HG03097 (cell line): Measurements from ENCODE around the gene ARAF.
"Not testable (repeated sequence)": the region's sequence is repeated elsewhere in the genome, so short reads cannot be mapped to it uniquely, and the experiment has no call there.

Experiments used
- ATAC-seq: cut with Tn5 transposase; IDR thresholded peaks from one replicate; pipeline ENCODE4 v1.9.1; 2021; ENCODE audit not compliant: unreplicated experiment, low FRiP score

The ARAF gene

DNA sequence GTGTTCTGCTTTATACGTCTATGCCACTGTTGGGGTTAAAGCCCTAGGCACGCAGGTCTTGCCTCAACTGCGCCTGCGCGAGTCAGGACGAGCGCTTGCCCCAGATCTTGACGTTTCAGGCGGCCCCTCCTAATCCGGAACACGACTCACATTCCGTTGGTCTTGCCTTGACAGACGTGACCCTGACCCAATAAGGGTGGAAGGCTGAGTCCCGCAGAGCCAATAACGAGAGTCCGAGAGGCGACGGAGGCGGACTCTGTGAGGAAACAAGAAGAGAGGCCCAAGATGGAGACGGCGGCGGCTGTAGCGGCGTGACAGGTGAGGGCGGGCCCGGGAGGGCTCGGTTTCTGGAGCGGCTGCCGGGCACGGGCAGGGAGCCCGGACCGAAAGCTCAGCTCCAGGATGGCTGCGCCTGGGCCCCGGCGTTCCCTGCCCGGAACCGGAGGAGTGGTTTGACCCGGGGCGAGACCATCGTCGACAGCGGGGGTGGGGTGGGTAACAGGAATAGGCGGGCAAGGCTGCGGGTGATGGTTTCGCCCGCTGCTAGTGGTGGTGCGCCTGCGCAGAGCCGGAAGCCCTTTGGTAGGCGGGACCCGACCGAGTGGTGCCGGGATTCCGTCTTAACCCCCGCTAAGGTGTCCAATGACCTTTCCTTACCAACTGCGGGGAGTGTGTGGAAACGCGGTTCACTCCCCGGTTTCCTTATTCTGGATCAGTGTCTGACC is at the start of gene ARAF:
Gene ARAF, plus strand, starts transcription at position 272 of the 725 bp plus-strand sequence. CDS start 1,763 bp downstream, outside the sequence.
- peak; percentile 77 for ATAC-seq

DNA sequence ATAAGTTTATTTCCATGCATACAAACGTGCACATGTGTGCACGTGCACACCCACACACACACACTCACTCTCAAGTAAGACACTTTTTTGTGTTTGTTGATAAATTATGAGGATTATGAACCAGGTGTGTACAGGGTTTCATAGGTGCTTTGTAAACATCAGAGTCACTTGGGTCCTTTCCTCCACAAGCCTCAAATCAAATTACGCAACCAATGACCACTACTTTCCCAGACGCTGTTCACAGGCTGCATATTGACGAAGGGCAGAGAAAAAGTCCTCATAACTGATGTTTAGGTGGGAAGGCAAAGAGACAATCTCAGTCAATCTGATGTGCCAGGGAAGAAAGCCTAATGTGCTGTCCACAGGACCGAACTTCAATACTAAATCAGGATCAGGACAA is 48.6 kb upstream of the ARAF start:
- not testable (repeated sequence) for ATAC-seq

DNA sequence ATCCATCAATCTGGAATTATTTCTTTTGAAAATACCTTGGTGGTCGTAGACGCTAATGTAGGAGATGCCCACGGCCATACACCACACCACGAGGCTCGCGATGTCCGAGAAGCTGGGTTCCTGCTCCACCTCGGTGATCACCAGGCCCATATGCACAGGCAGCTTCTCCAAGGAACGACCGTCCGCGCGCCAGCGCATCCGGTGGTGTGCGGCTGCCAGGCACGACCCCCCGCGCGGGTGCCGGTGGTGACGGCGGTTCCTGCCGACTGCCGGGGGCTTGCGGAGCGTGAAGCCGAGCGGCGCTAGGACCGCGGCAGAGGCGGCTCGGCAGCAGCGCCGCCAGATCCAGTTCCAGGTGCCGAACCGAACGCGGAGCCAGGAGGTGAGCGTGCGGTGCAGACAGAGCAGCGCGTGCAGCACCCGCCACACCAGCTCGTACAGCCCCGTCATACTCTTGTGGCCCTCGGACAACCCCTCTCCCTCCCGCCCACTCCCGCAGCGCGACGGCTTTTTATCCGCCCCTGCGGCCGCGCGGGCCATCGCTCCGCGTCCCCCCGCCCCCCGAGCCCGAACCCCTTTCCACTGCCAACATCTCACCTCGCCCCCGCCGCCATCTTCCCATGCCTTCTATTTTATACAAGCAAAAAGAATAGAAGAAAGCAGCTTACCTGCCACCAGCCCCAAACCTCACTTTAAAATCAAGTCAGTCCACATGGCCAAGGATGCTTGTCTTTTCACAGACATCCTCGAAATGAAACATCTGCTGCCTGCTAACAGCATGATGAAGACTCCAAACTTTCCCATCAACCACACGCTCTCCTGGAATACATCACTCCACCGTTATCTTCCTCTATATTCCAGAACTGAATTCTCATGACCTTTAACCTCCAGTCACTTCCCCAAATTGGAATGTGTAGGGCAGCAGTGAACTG is 47.7 kb upstream of the ARAF start:
- ATAC-seq = not testable (repeated sequence)

DNA sequence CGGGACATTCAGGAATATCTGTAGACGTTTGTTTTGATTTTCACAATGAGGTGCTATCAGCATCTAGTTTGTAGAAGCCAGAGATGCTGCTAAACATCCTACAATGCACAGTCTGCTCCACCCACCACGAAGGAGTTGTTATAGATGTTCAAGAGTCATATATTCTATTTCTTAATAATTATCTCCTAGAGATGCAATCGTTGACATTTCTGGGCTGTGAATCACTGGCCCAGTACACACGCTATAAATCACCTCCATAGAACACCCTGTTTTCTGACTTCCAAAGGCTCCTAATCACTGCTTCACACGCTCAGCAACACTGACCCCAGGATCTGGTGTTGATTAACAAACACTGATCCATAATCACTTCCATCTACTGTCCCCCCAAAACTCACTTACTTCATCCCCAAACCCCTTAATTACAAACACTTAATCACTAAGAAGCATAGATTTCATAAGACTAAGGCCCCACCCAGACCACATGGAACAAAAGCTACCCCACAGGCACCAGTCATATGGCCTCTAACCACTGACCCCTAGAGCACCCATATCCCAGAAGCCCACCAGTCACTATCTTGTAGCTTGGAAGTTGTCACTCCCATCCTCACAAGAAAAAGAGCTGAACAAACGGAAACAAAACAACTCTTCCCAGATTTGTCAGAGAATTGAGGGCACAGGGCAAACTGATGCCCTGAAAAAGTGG is 46.3 kb upstream of the ARAF start:
- no peak for ATAC-seq

DNA sequence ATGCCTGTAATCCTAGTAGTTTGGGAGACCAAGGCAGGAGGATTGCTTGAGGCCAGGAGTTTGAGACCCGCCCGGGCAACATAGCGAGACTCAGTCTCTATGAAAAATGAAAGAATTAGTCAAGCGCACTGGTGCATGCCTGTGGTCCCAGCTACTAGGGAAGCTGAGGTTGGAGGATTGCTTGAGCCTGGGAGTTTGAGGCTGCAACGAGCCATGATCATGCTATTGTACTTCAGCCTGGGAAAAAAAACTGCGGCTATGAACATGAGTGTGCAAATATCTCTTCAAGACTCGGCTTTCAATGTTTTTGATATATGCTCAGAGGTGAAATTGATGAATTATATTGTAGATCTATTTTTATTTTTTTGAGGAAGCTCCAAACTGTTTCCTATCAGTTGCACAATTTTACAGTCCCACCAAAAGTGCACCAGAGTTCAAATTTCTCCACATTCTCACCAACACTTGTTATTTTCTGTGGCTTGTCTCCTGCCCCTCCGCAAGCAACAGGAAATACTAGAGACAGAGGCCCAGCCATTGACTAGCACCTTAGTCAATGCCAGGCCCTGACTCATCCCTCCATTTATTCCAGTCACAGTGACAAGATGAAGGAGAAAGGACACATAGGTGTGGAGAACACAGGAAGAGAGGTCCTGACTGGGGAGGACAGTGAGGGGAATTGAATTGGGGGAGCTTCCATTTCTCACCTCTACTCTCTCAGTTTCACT is 44.9 kb upstream of the ARAF start:
- no peak for ATAC-seq

DNA sequence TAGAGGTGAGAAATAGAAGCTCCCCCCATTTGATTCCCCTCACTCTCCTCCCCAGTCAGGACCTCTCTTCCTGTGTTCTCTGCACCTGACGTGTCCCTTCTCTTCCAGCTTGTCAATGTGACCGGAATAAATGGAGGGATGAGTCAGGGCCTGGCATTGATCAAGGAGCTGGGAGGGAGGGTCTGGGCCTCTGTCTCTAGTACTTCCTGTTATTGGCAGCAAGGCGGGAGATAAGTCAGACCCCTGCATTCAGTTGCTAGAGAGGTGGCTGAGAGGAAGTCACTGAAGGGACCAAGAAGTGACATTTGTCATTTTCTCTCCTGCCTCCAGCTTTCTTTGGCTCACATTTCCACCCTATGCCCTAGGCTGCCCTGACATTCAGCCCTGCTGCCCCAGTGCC is 42.9 kb upstream of the ARAF start:
- no peak for ATAC-seq

DNA sequence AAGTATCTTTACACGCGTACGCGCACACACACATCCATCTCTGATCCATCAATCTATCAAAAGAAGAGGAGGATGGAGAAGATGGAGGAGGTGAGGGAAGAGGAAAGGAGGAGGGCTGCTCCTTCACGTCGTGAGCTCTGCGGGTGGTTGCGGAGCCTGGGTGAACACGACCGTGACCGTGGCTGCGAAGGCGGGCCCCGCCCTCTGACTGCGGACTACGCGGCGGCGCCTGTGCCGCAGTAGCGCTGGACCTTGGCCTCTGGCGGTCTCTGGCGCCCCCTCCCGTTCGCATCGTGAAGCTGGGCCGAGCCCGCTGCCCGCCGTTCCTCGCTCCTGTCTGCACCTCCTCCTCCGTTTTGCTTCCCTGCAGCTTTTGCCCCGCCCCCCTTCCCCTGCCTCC is 37.7 kb upstream of the ARAF start:
- peak; percentile 87 for ATAC-seq

DNA sequence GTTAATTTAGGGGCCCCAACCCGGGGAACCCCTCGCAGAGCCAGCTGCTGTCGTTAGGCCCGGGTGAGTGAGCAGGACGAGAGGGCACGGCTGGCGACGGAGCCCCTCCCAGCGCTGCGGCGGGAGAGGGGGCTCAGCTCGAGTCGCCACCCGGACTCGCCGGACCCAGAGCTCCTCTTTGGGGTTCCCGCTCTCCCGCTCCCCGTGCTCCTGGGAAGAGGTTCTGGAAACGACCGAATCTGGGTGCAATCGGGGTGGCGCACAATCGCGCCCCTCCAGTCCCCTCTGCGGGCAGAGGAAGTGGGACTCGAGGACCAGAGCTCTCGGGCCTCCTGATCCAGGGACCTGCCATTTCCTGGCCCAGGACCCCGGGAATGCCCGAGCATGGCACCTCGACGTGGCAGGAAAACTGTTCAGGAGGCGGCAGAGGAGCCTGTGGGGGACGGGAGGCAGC is 37.3 kb upstream of the ARAF start:
- no peak for ATAC-seq

DNA sequence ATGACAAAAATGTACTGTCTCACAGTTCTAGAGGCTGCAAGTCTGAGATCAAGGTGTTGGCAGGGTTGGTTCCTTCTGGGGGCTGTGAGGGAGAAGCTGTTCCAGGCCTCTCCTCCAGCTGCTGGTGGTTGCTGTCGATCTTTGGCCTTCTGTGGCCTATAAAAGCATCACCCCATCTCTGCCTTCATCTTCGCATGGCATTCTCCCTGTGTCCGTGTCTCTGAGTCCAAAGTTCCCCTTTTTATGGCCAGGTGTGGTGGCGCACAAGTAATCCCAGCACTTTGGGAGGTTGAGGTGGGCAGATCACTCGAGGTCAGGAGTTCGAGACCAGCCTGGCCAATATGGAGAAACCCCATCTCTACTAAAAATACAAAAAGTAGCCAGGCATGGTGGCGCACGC is 31.5 kb upstream of the ARAF start:
- ATAC-seq = no peak

DNA sequence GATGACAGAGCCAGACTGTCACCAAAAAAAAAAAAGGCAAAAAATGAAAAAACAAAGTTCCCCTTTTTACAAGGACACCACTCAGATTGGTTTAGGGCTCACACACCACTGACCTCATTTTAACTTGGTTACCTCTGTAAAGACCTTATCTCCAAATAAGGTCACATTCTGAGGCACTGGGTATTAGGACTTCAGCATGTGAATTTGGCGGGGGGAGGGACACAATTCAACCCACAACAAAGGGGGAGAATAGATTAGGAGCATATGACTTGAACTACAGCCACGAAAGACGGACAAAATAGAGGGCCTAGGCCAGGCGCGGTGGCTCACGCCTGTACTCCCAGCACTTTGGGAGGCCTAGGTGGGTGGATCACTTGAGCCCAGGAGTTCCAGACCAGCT is 31.0 kb upstream of the ARAF start:
- no peak for ATAC-seq

DNA sequence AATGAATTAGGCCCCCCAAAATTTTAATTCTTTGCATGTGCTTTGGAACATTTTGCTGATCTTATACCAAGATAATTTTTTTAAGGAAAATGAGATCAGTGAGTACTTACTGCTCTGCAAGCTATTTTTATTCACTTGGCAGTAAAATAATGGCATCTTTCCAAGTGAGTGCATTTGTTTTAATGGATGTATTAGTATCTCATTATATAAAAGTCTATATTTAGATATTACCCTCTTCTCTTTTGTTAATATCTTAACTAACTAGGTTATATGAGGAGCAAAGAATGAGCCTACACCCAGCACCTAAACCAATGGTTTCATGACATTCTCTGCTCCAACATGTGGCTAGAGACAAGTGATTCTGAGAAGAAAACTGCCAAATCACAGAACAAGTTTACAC is 21.1 kb upstream of the ARAF start:
- ATAC-seq = no peak

DNA sequence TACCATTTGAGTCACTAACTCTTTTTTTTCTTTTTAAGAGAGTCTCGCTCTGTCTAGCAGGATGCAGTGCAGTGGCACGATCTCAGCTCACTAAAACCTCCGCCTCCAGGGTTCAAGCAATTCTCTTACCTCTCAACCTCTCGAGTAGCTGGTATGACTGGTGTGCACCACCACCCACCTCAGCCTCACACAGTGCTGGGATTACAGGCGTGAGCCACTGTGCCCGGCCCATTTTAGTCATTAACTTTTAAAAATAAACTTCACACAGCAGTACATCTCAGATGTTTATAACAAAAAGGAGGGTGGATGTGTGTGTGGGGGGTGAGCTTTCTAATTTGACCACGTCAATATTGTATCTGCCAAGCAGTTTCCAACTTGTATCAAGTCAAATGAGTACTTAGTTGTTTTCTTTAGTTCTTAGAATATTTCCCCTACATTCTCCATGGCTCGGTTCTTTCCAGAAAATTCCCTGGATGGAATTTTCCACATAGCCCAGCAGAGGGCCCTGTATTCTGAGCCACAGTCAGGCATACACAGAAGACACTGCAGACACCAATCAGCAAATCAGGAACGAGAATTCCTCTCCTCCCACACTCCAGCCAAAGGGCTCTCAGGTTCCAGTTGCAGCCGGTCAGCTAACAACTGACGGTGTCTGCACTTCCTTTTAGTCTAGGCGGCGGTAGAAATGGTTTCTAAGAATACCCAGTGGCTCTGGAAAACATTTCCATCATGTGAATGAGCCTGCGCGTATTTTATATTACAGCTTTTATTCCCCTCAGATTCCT is 20.1 kb upstream of the ARAF start:
- ATAC-seq = no peak

DNA sequence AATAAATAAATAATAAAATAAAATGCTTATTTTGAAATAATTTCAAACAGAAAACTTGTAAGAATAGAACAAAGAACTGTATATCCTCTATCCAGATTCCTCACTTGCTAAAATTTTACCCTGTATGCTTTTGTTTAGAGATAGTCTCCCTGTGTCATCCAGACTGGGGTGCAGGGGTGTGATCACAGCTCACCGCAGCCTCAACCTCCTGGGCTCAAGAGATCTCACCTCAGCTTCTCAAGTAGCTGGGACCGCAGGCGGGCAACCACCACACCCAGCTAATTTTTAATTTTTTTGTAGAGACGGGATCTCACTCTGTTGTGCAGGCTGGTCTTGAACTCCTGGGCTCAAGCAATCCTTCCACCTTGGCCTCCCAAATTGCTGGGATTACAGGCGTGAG is 17.5 kb upstream of the ARAF start:
- no peak for ATAC-seq

DNA sequence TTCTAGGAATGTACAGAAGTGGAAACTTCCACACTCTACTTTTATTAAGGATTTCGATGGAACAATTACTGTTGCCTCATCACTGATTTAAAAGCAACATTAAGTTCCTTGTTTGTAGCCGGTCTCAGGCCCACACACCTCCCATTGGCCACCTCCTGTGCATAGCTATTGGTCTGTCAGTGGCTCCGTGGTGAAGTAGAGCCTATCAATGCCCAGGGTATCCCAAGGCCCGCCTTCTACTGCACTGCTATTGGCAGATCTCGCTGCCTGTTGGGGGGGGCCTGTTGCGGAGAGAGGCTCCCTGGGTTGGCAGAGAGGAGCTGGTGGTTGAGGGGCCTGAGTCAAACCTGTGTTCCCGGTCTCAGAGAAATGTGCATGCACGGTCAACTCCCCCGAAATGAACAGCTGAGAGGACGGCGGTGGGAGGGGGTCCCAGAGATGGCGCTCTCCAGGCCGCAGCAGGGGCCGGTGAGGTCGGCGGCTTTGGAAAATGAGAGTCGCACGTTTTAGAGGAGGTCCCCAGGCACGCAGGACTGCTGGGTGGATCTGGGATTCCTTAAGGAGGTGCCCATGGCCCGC is 4.9 kb upstream of the ARAF start:
- peak; percentile 76 for ATAC-seq

DNA sequence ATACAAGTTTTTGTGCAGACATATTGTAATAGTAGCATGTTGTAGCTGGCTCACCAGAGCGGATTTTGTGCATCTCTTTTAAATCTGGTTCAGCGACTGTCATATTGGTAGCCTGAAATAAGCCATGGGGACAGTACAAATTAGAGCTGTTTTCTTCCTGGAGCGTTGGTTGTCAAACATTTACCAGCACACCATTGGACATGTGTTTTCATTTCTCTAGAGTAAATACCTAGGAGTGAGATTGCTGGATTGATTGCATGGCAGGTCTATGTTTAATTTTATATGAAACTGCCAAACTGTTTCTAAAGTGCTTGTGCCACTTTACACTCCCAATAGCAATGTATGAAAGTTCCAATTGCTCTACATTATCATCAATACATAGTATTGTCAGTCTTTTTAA is 2.6 kb upstream of the ARAF start:
- ATAC-seq = no peak

DNA sequence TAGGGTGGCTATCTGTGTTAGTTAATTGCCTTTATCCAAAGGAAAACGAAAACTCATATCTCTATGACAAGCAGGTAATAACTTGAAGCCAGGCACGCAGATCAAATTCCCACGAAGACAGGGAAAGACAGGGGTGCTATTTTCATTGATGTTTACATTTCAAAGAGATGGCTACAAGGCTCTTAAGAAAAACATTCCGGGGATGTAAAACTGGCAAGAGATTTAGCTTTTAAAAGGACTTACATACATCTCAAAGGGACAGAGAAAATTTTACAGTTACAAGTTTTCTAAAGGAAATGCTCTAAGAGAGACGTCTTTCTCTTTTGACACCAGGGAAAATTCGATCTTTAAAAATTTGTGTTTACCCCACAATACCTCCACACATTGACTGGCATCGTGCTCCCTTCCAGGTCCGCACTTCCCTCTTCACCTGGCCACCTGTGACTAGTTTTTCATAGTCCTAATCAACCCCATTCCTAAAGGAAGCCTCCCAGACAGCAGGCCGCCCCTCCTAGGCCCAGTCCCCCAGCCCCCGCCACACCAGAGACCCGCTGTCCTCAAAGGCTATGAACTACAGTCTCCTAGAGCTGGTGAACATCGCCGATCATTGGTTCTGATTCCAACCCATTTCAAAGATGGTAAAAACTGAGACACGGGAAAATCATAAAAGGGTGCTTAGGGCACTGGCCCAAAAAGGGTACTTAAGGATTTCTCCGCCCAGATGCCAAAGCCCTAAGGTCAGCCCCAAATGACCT is 649 bp upstream of the ARAF start:
- peak; percentile 1 for ATAC-seq

DNA sequence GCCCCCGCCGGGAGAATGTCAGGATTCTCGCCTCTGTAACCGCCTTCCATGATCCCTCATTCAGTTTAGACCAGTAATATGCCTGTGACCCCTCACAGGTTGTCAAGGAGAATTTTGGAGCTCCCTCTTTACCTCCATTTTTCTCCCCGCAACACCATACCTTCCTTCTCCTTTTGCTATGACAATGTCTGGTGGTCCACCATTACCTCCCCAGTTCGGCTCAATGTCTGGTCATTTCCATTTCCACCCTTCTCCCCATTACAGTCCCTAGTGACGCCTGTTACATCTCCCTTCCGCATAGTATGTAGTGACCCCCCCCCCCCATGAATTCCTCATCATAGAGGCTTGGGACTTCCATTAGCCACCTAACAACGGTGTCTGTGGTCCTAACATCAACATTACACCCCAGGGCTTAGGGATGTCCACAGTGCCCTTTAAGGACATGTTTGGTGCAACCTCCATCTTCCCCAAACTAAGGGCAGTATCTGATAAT is 700 bp downstream of the ARAF start:
- no peak for ATAC-seq

DNA sequence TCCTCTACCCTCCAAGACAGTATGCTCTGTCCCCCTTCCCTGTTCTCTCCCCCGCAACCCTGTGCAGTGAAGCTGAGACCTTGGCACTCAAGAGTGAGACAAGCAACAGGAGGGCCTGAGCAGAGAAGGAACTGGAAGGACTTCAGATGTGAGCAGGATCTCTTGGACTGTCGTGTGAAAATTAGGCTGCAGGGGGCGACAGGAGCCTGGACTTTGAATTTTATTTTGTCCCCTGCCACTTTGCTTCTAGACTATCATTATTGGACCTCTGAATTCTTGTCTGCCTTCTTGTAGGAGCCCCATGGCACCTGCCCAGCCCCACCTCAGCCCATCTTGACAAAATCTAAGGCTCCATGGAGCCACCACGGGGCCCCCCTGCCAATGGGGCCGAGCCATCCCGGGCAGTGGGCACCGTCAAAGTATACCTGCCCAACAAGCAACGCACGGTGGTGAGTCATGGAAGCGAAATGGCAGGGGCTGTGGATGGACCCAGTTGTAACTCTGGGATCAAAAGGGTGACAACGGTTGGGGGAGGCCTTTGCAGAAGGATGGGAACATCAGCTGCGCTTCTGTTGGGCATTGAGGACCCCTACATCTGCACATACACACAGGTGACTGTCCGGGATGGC is 1.7 kb downstream of the ARAF start:
- ATAC-seq = no peak
